K562 (cell line): ENCODE measurements around the gene TM9SF4. TPM values are rescaled to one million over a fixed set of nuclear protein-coding genes. Genes with fewer than 3 reads are reported as not detected.

Experiments
- DMBX1 ChIP-seq: fragments of 250-450 bp; sonication (Bioruptor Pico); IDR thresholded peaks from 2 replicates; pipeline ENCODE4 v1.8.0; 2022; ENCODE audit warnings: inconsistent platforms, mild to moderate bottlenecking, moderate library complexity, borderline replicate concordance
- HDAC1 ChIP-seq, 2 experiments: fragments of 450-650 bp; IDR thresholded peaks; 2 replicates each; pipeline ENCODE4 v1.6.1; 2016 to 2017; ENCODE audit warnings: inconsistent platforms in 1 of 2, mild to moderate bottlenecking in 1 of 2, moderate library complexity in 1 of 2
- KLF10 ChIP-seq: fragments of 250-450 bp; sonication (Bioruptor Pico); IDR thresholded peaks from 2 replicates; pipeline ENCODE4 v1.6.1; 2021; ENCODE audit warnings: matching md5 sums
- LARP7 ChIP-seq: fragments of 450-650 bp; IDR thresholded peaks from 2 replicates; pipeline ENCODE4 v1.6.1; 2016
- MCM7 ChIP-seq, 2 experiments: fragments of 450-650 bp; IDR thresholded peaks; 2 replicates each; pipeline ENCODE4 v1.6.1; 2016 to 2018
- MYBL2 ChIP-seq, 2 experiments: fragments of 450-650 bp in 1 of 2; sonication (generic) in 1 of 2; formaldehyde crosslinking in 1 of 2; IDR thresholded peaks; 2 replicates each; pipeline versions ENCODE4 v1.6.1 to v1.8.1; 2017 to 2022; ENCODE audit warnings: borderline replicate concordance in 1 of 2, inconsistent platforms in 1 of 2, low read depth in 1 of 2, mild to moderate bottlenecking in 1 of 2, missing genetic modification reagents in 1 of 2, moderate library complexity in 1 of 2
- NFE2L1 ChIP-seq: fragments of 450-650 bp; IDR thresholded peaks from 2 replicates; pipeline ENCODE4 v1.6.1; 2016; ENCODE audit warnings: missing genetic modification characterization, low read depth, mild to moderate bottlenecking, missing compliant biosample characterization, moderate library complexity, borderline replicate concordance
- POLR2B ChIP-seq: fragments of 450-650 bp; IDR thresholded peaks from 2 replicates; pipeline ENCODE4 v1.6.1; 2018; ENCODE audit warnings: low read depth; ENCODE audit not compliant: partially characterized antibody
- SIN3B ChIP-seq: fragments of 450-650 bp; IDR thresholded peaks from 2 replicates; pipeline ENCODE4 v1.6.1; 2017; ENCODE audit warnings: low read depth, mild to moderate bottlenecking, moderate library complexity
- SREBF1 ChIP-seq: fragments of 150-350 bp; IDR thresholded peaks from 2 replicates; pipeline ENCODE4 v1.6.1; 2014; ENCODE audit warnings: antibody characterized with exemption, low read depth, low read length, borderline replicate concordance
- TARDBP ChIP-seq: fragments of 450-650 bp; IDR thresholded peaks from 2 replicates; pipeline ENCODE4 v1.6.1; 2016
- TEAD1 ChIP-seq, 2 experiments: fragments of 450-650 bp in 1 of 2; sonication (generic) in 1 of 2; formaldehyde crosslinking; IDR thresholded peaks; 2 replicates each; pipeline versions ENCODE4 v1.4.0 to v1.8.0; 2020 to 2022; ENCODE audit warnings: mild to moderate bottlenecking in 2 of 2, missing genetic modification reagents in 1 of 2
- TSC22D4 ChIP-seq: fragments of 450-650 bp; IDR thresholded peaks from 2 replicates; pipeline ENCODE4 v1.6.1; 2016; ENCODE audit warnings: missing genetic modification characterization, missing biosample characterization, control low read depth
- ZNF217 ChIP-seq: sonication (generic); formaldehyde crosslinking; IDR thresholded peaks from 2 replicates; pipeline ENCODE4 v1.8.0; 2022; ENCODE audit warnings: mild to moderate bottlenecking, missing genetic modification reagents
- polyA plus RNA-seq, 8 experiments: library from polyadenylated mRNA; depleted of rRNA in 4 of 8; stranded (reverse) in 5 of 8; unstranded in 3 of 8; fragments of >200 nt; fragmentation: Nextera tagmentation in 2 of 8; fragmentation: Illumina TruSeq in 1 of 8; extraction: Ambion mirVana in 2 of 8; extraction: Trizol in 1 of 8; gene quantifications; 2 replicates each; pipeline versions ENCODE4 v1.2.1 to v1.2.3, GENCODE V29; 2011 to 2014; ENCODE audit warnings: inconsistent platforms in 1 of 8, missing spikeins in 1 of 8
- total RNA-seq, 7 experiments: library from RNA; depleted of rRNA in 6 of 7; stranded (reverse); fragments of >200 nt in 6 of 7; fragmentation: Illumina TruSeq in 2 of 7; extraction: Trizol in 2 of 7; gene quantifications; 2 replicates each; pipeline versions ENCODE4 v1.2.1 to v1.2.3, GENCODE V29; 2011 to 2021; ENCODE audit warnings: low replicate concordance in 1 of 7
- TF ChIP-seq, protein P1 (sequence below): fragments of 150-350 bp; IDR thresholded peaks from 2 replicates; pipeline ENCODE4 v1.6.1; 2014; ENCODE audit warnings: low read depth, mild to moderate bottlenecking, low read length, borderline replicate concordance
- TF ChIP-seq, protein P2 (sequence below): fragments of 450-650 bp; formaldehyde crosslinking; IDR thresholded peaks from 2 replicates; pipeline ENCODE4 v1.4.0; 2022; ENCODE audit warnings: missing genetic modification characterization
- TF ChIP-seq, protein P3 (sequence below): fragments of 200-400 bp; formaldehyde crosslinking; IDR thresholded peaks from 2 replicates; pipeline ENCODE4 v1.6.1; 2017; ENCODE audit warnings: mild to moderate bottlenecking, low read depth, low read length, moderate library complexity
- TF ChIP-seq, protein P4 (sequence below): fragments of 250-450 bp; sonication (Bioruptor Pico); IDR thresholded peaks from 2 replicates; pipeline ENCODE4 v1.9.0; 2021; ENCODE audit warnings: mild to moderate bottlenecking, inconsistent platforms

Gene TM9SF4
- total and polyA plus RNA-seq, 9 of the 15 experiments (the other 6 are each of a cell fraction or from before 2014, with no cell fraction given) = 14.5 to 46.3 (median 26.9) TPM

DNA sequence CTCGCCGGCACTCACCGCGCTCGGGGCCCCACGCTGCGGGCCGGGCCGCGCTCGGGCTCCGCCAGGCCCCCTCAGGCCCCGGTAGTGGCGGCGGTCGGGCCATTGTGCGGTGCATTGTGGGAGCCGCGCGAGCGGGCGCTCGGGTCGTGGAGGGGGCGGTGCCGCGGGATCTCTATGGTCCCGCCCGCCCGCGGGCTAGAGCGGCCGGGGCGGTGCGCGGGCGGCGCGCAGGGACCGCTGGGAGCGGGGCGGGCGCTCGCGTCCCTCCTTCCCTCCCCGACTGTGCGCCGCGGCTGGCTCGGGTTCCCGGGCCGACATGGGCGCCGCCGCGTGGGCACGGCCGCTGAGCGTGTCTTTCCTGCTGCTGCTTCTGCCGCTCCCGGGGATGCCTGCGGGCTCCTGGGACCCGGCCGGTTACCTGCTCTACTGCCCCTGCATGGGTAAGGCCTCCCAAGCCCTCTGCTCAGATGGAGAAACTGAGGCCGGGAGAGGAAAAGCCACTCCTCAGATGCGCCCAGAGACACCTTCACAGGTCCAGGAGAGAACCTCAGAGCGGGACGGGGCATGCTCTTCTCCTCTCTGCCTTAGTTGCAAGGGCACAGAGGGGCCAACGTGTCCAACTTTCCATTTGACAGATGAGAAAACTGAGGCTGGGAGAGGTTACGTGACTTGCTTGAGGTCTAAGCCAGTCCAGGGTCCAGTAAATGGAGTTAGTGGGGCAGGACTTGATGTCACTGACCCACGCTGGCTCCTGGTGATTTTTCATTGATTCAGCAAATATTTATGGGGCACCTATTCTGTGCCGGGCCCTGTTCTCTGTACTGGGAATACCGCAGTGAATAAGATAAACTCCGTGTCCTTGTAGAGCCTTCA is 98.3 kb downstream of the TM9SF4 start, which contains the start of the genes PLAGL2 and POFUT1 (continued):
- TF ChIP-seq NFE2L1 (no peak), MYBL2 (IDR thresholded peaks at IDR 0.05; ENCODE audit: low read depth) (no peak), MYBL2 (CRISPR knock-in tag; IDR thresholded peaks at IDR 0.05; ENCODE audit: borderline replicate concordance) (no peak), POLR2B (peak; percentile 80), SIN3B (peak; percentile 74), TEAD1 (CRISPR knock-in tag; IDR thresholded peaks at IDR 0.05) (peak in 1 of 2 experiments; percentile 42; a peak in 1 of 4 replicates), ZNF217 (CRISPR knock-in tag) (no peak), HDAC1 (IDR thresholded peaks at IDR 0.05) (peak; percentile 8 to 86; a peak in 2 of 4 replicates), TARDBP (no peak), LARP7 (no peak), SREBF1 (no peak), MCM7 (IDR thresholded peaks at IDR 0.05) (no peak), DMBX1 (no peak), KLF10 (CRISPR knock-in tag) (no peak), TSC22D4 (tag) (no peak)
- TF ChIP-seq, protein P1, sequence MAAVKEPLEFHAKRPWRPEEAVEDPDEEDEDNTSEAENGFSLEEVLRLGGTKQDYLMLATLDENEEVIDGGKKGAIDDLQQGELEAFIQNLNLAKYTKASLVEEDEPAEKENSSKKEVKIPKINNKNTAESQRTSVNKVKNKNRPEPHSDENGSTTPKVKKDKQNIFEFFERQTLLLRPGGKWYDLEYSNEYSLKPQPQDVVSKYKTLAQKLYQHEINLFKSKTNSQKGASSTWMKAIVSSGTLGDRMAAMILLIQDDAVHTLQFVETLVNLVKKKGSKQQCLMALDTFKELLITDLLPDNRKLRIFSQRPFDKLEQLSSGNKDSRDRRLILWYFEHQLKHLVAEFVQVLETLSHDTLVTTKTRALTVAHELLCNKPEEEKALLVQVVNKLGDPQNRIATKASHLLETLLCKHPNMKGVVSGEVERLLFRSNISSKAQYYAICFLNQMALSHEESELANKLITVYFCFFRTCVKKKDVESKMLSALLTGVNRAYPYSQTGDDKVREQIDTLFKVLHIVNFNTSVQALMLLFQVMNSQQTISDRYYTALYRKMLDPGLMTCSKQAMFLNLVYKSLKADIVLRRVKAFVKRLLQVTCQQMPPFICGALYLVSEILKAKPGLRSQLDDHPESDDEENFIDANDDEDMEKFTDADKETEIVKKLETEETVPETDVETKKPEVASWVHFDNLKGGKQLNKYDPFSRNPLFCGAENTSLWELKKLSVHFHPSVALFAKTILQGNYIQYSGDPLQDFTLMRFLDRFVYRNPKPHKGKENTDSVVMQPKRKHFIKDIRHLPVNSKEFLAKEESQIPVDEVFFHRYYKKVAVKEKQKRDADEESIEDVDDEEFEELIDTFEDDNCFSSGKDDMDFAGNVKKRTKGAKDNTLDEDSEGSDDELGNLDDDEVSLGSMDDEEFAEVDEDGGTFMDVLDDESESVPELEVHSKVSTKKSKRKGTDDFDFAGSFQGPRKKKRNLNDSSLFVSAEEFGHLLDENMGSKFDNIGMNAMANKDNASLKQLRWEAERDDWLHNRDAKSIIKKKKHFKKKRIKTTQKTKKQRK = no peak
- TF ChIP-seq, protein P2, sequence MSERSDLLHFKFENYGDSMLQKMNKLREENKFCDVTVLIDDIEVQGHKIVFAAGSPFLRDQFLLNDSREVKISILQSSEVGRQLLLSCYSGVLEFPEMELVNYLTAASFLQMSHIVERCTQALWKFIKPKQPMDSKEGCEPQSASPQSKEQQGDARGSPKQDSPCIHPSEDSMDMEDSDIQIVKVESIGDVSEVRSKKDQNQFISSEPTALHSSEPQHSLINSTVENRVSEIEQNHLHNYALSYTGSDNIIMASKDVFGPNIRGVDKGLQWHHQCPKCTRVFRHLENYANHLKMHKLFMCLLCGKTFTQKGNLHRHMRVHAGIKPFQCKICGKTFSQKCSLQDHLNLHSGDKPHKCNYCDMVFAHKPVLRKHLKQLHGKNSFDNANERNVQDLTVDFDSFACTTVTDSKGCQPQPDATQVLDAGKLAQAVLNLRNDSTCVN = no peak
- TF ChIP-seq, protein P3, sequence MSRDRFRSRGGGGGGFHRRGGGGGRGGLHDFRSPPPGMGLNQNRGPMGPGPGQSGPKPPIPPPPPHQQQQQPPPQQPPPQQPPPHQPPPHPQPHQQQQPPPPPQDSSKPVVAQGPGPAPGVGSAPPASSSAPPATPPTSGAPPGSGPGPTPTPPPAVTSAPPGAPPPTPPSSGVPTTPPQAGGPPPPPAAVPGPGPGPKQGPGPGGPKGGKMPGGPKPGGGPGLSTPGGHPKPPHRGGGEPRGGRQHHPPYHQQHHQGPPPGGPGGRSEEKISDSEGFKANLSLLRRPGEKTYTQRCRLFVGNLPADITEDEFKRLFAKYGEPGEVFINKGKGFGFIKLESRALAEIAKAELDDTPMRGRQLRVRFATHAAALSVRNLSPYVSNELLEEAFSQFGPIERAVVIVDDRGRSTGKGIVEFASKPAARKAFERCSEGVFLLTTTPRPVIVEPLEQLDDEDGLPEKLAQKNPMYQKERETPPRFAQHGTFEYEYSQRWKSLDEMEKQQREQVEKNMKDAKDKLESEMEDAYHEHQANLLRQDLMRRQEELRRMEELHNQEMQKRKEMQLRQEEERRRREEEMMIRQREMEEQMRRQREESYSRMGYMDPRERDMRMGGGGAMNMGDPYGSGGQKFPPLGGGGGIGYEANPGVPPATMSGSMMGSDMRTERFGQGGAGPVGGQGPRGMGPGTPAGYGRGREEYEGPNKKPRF = no peak
- TF ChIP-seq, protein P4, sequence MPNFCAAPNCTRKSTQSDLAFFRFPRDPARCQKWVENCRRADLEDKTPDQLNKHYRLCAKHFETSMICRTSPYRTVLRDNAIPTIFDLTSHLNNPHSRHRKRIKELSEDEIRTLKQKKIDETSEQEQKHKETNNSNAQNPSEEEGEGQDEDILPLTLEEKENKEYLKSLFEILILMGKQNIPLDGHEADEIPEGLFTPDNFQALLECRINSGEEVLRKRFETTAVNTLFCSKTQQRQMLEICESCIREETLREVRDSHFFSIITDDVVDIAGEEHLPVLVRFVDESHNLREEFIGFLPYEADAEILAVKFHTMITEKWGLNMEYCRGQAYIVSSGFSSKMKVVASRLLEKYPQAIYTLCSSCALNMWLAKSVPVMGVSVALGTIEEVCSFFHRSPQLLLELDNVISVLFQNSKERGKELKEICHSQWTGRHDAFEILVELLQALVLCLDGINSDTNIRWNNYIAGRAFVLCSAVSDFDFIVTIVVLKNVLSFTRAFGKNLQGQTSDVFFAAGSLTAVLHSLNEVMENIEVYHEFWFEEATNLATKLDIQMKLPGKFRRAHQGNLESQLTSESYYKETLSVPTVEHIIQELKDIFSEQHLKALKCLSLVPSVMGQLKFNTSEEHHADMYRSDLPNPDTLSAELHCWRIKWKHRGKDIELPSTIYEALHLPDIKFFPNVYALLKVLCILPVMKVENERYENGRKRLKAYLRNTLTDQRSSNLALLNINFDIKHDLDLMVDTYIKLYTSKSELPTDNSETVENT (CRISPR knock-in tag) = peak; percentile 99
